ENCODE measurements around the gene THADA.

DNA sequence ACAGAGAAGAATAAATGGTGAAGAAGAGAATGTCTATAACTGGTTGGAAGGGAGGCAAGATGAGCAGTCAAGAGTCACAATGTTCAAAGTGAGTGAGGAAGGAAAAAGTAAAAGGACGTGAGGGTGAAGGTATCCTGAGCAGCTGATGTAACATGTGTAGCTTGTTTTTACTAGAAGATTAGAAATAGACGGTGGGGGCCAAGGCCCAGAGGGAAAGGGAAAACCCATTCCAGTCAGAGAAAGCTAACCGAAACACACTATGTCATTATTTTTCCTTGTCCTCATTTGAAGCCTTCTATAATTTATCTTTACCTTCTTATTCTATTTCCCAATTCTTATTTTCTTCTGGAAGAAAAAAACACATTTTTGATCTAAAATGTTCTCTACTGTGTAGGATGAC, 176.6 kb downstream of the THADA start:
- TF ChIP-seq, protein P1, sequence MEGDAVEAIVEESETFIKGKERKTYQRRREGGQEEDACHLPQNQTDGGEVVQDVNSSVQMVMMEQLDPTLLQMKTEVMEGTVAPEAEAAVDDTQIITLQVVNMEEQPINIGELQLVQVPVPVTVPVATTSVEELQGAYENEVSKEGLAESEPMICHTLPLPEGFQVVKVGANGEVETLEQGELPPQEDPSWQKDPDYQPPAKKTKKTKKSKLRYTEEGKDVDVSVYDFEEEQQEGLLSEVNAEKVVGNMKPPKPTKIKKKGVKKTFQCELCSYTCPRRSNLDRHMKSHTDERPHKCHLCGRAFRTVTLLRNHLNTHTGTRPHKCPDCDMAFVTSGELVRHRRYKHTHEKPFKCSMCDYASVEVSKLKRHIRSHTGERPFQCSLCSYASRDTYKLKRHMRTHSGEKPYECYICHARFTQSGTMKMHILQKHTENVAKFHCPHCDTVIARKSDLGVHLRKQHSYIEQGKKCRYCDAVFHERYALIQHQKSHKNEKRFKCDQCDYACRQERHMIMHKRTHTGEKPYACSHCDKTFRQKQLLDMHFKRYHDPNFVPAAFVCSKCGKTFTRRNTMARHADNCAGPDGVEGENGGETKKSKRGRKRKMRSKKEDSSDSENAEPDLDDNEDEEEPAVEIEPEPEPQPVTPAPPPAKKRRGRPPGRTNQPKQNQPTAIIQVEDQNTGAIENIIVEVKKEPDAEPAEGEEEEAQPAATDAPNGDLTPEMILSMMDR (conservative IDR thresholded peaks at IDR 0.05 in 1 of 2, IDR thresholded peaks at IDR 0.05 in 1 of 2; ENCODE audit: low read depth in 1 of 2, low read length in 2 of 2) = no peak
- no peak for TF ChIP-seq EZH2 (IDR thresholded peaks at IDR 0.05; ENCODE audit: low read length, missing control alignments)
